Activated gamma-delta T cell treated with Interleukin-2 at 50 U/mL for 16 hours (primary cell): ENCODE data around the gene CAMK2B.

ENCODE experiments used
- DNase-seq: peaks from one replicate; pipeline ENCODE4 v3.0.0-alpha.2; 2020

CAMK2B gene

GRCh38 chr7:44307905-44308595 is 17.3 kb downstream of the CAMK2B start:
- DNase-seq: no peak

- no peak for DNase-seq
Observed at GRCh38 chr7:44307301-44307900, 18.0 kb downstream of the CAMK2B start.

GRCh38 chr7:44306606-44307005 is 18.8 kb downstream of the CAMK2B start:
- no peak for DNase-seq

- no peak for DNase-seq
Observed at GRCh38 chr7:44305564-44306507, 19.6 kb downstream of the CAMK2B start.

- no peak for DNase-seq
Observed at GRCh38 chr7:44294325-44295069, 30.9 kb downstream of the CAMK2B start.

GRCh38 chr7:44293561-44294324 is 31.7 kb downstream of the CAMK2B start:
- peak; percentile 2 for DNase-seq

- DNase-seq: no peak
Observed at GRCh38 chr7:44292876-44293560, 32.4 kb downstream of the CAMK2B start.

- DNase-seq: no peak
Observed at GRCh38 chr7:44292420-44292817, 33.0 kb downstream of the CAMK2B start.

- DNase-seq: no peak
Observed at GRCh38 chr7:44291733-44292419, 33.5 kb downstream of the CAMK2B start.

GRCh38 chr7:44291066-44291732 is 34.2 kb downstream of the CAMK2B start:
- DNase-seq: no peak

GRCh38 chr7:44290252-44290620 is 35.2 kb downstream of the CAMK2B start:
- DNase-seq: no peak

- peak; percentile 1 for DNase-seq
Observed at GRCh38 chr7:44289341-44290251, 35.8 kb downstream of the CAMK2B start.

GRCh38 chr7:44288811-44289340 is 36.5 kb downstream of the CAMK2B start:
- DNase-seq: peak; percentile 1

- peak; percentile 1 for DNase-seq
Observed at GRCh38 chr7:44288381-44288685, 37.1 kb downstream of the CAMK2B start.

GRCh38 chr7:44287488-44288380 is 37.7 kb downstream of the CAMK2B start:
- DNase-seq: peak; percentile 1

GRCh38 chr7:44286618-44287487 is 38.5 kb downstream of the CAMK2B start:
- DNase-seq: no peak

- DNase-seq: no peak
Observed at GRCh38 chr7:44286182-44286617, 39.2 kb downstream of the CAMK2B start.
